ENCODE measurements around the gene APBA2. TPM values are rescaled to one million over a fixed set of nuclear protein-coding genes. Genes with fewer than 3 reads are reported as not detected.
"Not testable (repeated sequence)": the region's sequence is repeated elsewhere in the genome, so short reads cannot be mapped to it uniquely, and the experiment has no call there.

Gene APBA2
- total RNA-seq, 2 donors from 2014 or later = 11.8 to 16.4 TPM

DNA sequence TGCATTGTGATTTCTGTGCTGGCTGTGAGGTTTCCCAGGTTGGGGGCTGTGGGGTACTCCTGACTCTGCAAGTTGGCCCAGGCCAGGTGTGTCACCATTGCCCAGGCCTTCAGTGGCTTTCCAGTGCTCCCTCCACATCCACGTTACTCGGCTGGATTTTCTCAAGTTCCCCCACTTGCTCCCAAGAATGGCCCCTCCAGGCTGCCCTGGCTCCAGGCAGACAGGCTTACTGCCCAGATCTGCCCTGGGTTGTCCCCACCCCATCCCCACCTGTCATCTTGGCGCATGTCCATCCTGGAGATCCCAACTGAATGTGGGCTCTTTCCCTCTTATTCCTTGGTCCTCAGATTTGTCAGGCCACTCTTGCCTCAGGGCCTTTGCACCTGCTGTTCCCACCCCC lies 3.6 kb downstream of the APBA2 start:
- ATAC-seq (no peak), DNase-seq (ENCODE audit: low spot score in 2 of 2) (no peak)
- Mint-ChIP-seq H3K9me3 (no peaks in the 10 kb centered on the region), H3K27ac (peak overlapping the region in 1 of 2 donors; percentile 28), H3K36me3 (no peaks in the 10 kb centered on the region)

DNA sequence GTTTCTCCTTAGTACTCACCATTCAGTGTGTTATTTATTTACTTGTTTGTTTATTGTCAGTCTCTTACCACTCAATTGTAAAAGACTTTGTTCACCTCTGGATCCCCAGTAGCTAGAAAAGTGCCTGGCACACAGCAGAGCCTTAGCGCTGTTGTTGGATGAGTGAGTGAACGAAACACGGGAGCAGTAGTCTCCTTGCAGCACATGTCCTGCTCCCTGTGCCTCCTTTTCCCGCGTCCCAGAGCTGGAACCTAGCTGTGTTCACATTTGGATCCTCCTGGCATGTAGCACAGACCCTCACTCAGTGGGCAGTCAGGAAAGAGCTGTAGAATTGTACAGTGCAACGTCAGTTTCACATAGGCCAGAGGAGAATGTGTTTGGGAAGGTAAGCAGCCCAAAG lies 4.1 kb downstream of the APBA2 start:
- not testable (repeated sequence) for H3K9me3 Mint-ChIP-seq; H3K36me3 Mint-ChIP-seq; DNase-seq (ENCODE audit: low spot score in 2 of 2); ATAC-seq
- peak overlapping the region in 1 of 2 donors; percentile 28 for H3K27ac Mint-ChIP-seq

GRCh38 chr15:28890291-28890690 lies 4.5 kb downstream of the APBA2 start:
- H3K9me3 Mint-ChIP-seq; H3K36me3 Mint-ChIP-seq; DNase-seq (ENCODE audit: low spot score in 2 of 2); ATAC-seq: not testable (repeated sequence)
- H3K27ac Mint-ChIP-seq = peak overlapping the region in 1 of 2 donors; percentile 79

GRCh38 chr15:28890711-28891495 lies 5.1 kb downstream of the APBA2 start:
- Mint-ChIP-seq H3K36me3 (no peaks in the 10 kb centered on the region), H3K27ac (peak overlapping the region; percentile 67 to 79), H3K9me3 (no peaks in the 10 kb centered on the region)
- ATAC-seq (peak; percentile 56), DNase-seq (ENCODE audit: low spot score in 2 of 2) (no peak)

- DNase-seq (ENCODE audit: low spot score in 2 of 2) = no peak
- ATAC-seq = no peak
- Mint-ChIP-seq H3K9me3 (no peaks in the 10 kb centered on the region), H3K27ac (peak overlapping the region in 1 of 2 donors; percentile 79), H3K36me3 (no peaks in the 10 kb centered on the region)
Measured at GRCh38 chr15:28891588-28891987, 5.8 kb downstream of the APBA2 start.

GRCh38 chr15:28892789-28893610 lies 7.2 kb downstream of the APBA2 start:
- Mint-ChIP-seq H3K9me3 (no peaks in the 10 kb centered on the region), H3K36me3 (no peaks in the 10 kb centered on the region), H3K27ac (no peak overlapping the region)
- ATAC-seq (no peak), DNase-seq (ENCODE audit: low spot score in 2 of 2) (no peak)

GRCh38 chr15:28894631-28895030 lies 8.9 kb downstream of the APBA2 start:
- Mint-ChIP-seq H3K27ac (peak overlapping the region in 1 of 2 donors; percentile 90), H3K36me3 (no peaks in the 10 kb centered on the region), H3K9me3 (no peaks in the 10 kb centered on the region)
- DNase-seq (ENCODE audit: low spot score in 2 of 2) (no peak), ATAC-seq (no peak)

DNA sequence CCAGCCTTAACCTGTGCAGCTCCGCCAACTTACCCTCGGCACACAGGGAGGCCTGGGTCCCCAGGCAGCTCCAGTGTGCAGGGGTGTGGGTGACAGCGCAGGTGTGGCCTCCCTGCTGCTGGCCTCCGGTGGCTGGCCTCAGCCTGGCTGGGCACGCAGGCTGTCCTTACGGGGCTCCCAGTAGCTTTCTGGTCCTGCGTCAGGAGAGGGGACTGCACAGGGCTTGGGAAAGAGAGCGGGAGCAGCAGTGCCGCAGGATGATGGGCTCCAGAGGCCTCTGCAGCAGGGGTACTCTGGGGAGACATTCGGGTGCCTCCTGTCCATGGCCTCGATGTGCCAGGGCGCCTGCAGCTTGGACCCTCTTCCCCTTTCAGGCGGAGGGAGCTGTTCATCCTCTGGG lies 9.4 kb downstream of the APBA2 start:
- H3K9me3 Mint-ChIP-seq = no peaks in the 10 kb centered on the region
- ATAC-seq = no peak

GRCh38 chr15:28895566-28895965 lies 9.8 kb downstream of the APBA2 start:
- peak overlapping the region in 1 of 2 donors; percentile 14 for H3K27ac Mint-ChIP-seq

More for the DNA sequence above, 9.4 kb downstream of the APBA2 start:
- DNase-seq (ENCODE audit: low spot score in 2 of 2) = no peak
- H3K36me3 Mint-ChIP-seq = no peaks in the 10 kb centered on the region
- H3K27ac Mint-ChIP-seq = no peak overlapping the region

GRCh38 chr15:28896951-28897350 lies 11.2 kb downstream of the APBA2 start:
- no peaks in the 10 kb centered on the region for H3K36me3 Mint-ChIP-seq
- H3K9me3 Mint-ChIP-seq = no peaks in the 10 kb centered on the region
- DNase-seq (ENCODE audit: low spot score in 2 of 2) (no peak), ATAC-seq (no peak)
- no peak overlapping the region for H3K27ac Mint-ChIP-seq

More at GRCh38 chr15:28895566-28895965, 9.8 kb downstream of the APBA2 start:
- Mint-ChIP-seq H3K9me3 (no peaks in the 10 kb centered on the region), H3K36me3 (no peaks in the 10 kb centered on the region)
- ATAC-seq (no peak), DNase-seq (ENCODE audit: low spot score in 2 of 2) (no peak)

- no peak for ATAC-seq
- Mint-ChIP-seq H3K36me3 (no peaks in the 10 kb centered on the region), H3K9me3 (no peaks in the 10 kb centered on the region), H3K27ac (no peak overlapping the region)
- DNase-seq (ENCODE audit: low spot score in 2 of 2) = no peak
Measured at GRCh38 chr15:28897861-28898585, 12.2 kb downstream of the APBA2 start.

DNA sequence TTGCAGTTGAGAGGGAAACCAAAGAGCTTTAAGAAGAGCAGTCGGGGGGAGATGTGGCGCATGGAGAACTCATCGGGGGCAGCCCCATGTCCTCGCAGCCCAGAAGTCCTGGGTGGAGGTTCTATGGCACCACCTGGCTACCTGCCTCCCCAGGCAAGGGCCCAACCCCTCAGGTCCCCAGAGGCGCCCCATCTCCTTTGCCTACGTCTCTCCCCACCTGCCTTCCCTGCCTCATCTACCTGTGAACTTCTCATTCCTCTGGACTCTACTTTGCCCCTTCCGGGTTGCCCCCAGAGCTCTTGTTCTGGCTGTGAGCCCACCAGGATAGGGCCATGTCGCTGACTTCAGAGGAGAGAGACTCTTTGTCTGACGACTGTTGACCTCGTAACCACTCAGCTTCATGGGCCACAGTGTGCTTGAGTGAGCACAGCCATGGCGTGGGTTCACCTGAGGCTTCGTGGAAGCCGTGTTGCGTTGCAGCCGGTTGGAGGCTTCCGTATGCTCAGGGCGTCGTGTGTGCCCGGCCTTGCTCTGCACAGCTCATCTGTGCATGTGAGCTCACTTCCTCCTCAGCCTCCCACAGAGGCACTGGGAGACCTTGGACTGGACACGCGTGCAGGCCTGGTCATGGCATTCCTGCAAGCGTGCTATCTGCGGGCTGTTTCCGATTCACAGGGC lies 13.4 kb downstream of the APBA2 start:
- Mint-ChIP-seq H3K9me3 (no peaks in the 10 kb centered on the region), H3K36me3 (no peaks in the 10 kb centered on the region), H3K27ac (peak overlapping the region in 1 of 2 donors; percentile 74)
- DNase-seq (ENCODE audit: low spot score in 2 of 2) = no peak
- ATAC-seq = no peak

DNA sequence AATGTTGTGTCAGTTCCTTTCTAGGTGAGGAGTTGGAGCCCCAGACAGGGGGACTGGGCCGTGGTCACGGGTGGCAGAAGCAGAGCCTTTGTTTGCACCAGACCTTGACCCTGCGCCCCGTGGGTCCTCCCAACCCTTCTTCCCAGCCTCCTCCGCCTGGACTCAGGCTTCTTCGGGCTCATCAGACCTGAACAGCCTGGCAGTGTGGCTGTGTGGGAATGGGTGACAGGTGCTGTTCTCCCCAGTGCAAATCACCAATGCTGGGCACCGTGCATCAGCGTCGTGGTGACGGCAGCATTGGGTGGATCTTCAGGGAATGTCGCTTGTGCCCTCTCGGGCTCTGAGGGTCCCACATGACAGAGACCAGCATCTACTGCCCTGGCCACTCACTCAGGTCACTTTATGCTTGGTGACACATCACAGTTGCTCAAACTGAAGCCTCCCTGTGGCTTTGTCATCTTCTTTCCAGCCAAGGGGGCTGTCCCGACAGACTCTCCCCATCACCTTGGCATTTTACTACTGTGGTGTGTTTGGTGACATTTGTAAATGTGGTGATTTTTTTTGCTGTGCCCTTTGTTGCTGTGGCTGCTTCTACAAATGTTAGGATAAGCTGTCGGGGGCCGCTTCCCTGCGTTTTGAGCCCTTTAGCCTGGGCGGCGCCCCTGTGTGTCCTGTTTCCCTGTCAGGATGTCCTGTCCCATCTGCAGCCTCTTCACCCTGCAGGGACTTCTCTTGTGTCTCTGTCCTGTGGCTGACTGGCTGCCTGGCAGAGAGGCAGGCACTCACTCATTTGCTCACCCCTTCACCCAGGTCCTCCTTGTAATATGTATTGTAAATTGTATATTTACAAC lies 14.5 kb downstream of the APBA2 start:
- no peaks in the 10 kb centered on the region for H3K36me3 Mint-ChIP-seq
- ATAC-seq (peak; percentile 48 to 94), DNase-seq (ENCODE audit: low spot score in 2 of 2) (no peak)
- no peaks in the 10 kb centered on the region for H3K9me3 Mint-ChIP-seq
- peak overlapping the region in 1 of 2 donors; percentile 25 for H3K27ac Mint-ChIP-seq

- no peak for DNase-seq (ENCODE audit: low spot score in 2 of 2)
- no peaks in the 10 kb centered on the region for H3K9me3 Mint-ChIP-seq
- peak overlapping the region in 1 of 2 donors; percentile 25 for H3K27ac Mint-ChIP-seq
- no peak for ATAC-seq
- H3K36me3 Mint-ChIP-seq = no peaks in the 10 kb centered on the region
Measured at GRCh38 chr15:28900892-28901586, 15.3 kb downstream of the APBA2 start.

- Mint-ChIP-seq H3K27ac (no peak overlapping the region), H3K36me3 (no peaks in the 10 kb centered on the region), H3K9me3 (no peaks in the 10 kb centered on the region)
- DNase-seq (ENCODE audit: low spot score in 2 of 2) = peak in 1 of 2 donors; percentile 50
- ATAC-seq = no peak
Measured at GRCh38 chr15:28901587-28901980, 15.8 kb downstream of the APBA2 start.

Data from activated naive CD4-positive, alpha-beta T cell treated with anti-CD3 and anti-CD28 coated beads, Interleukin-2, amount 50 U/mL, for 72 hours (primary cell).